ENCODE results near the gene GNG12.
"Not testable (repeated sequence)": the region's sequence is repeated elsewhere in the genome, so short reads cannot be mapped to it uniquely, and the experiment has no call there.

Gene GNG12

GRCh38 chr1:67683316-67683715 is 150.0 kb downstream of the GNG12 start:
- no peak for DNase-seq (ENCODE audit: low read depth)

- no peak for DNase-seq (ENCODE audit: low read depth)
These were observed 150.5 kb downstream of the GNG12 start for GRCh38 chr1:67682659-67683197.

- no peak for DNase-seq (ENCODE audit: low read depth)
These were observed 152.8 kb downstream of the GNG12 start for GRCh38 chr1:67680486-67680885.

GRCh38 chr1:67679691-67680090 is 153.6 kb downstream of the GNG12 start:
- DNase-seq (ENCODE audit: low read depth) = no peak

GRCh38 chr1:67677930-67678329 is 155.3 kb downstream of the GNG12 start:
- DNase-seq (ENCODE audit: low read depth) = no peak

GRCh38 chr1:67677408-67677807 is 155.9 kb downstream of the GNG12 start:
- DNase-seq (ENCODE audit: low read depth) = no peak

- no peak for DNase-seq (ENCODE audit: low read depth)
These were observed 156.3 kb downstream of the GNG12 start for GRCh38 chr1:67676946-67677345.

GRCh38 chr1:67676287-67676686 is 157.0 kb downstream of the GNG12 start:
- DNase-seq (ENCODE audit: low read depth) = no peak

- no peak for DNase-seq (ENCODE audit: low read depth)
These were observed 157.5 kb downstream of the GNG12 start for GRCh38 chr1:67675800-67676199.

GRCh38 chr1:67674260-67675011 is 158.8 kb downstream of the GNG12 start:
- peak; percentile 55 for DNase-seq (ENCODE audit: low read depth)

GRCh38 chr1:67673468-67674201 is 159.6 kb downstream of the GNG12 start:
- DNase-seq (ENCODE audit: low read depth) = no peak

GRCh38 chr1:67672260-67672803 is 160.9 kb downstream of the GNG12 start:
- no peak for DNase-seq (ENCODE audit: low read depth)

GRCh38 chr1:67668660-67669059 is 164.6 kb downstream of the GNG12 start:
- DNase-seq (ENCODE audit: low read depth) = no peak

GRCh38 chr1:67666636-67667035 is 166.6 kb downstream of the GNG12 start:
- DNase-seq (ENCODE audit: low read depth) = no peak

- not testable (repeated sequence) for DNase-seq (ENCODE audit: low read depth)
These were observed 168.0 kb downstream of the GNG12 start for GRCh38 chr1:67665307-67665706.

- no peak for DNase-seq (ENCODE audit: low read depth)
These were observed 169.2 kb downstream of the GNG12 start for GRCh38 chr1:67664048-67664447.

- DNase-seq (ENCODE audit: low read depth) = no peak
These were observed 170.4 kb downstream of the GNG12 start for GRCh38 chr1:67662884-67663283.

GRCh38 chr1:67659229-67659628 is 174.0 kb downstream of the GNG12 start:
- no peak for DNase-seq (ENCODE audit: low read depth)

GRCh38 chr1:67657152-67657551 is 176.1 kb downstream of the GNG12 start:
- DNase-seq (ENCODE audit: low read depth) = not testable (repeated sequence)

- DNase-seq (ENCODE audit: low read depth) = no peak
These were observed 177.7 kb downstream of the GNG12 start for GRCh38 chr1:67655581-67655980.

- no peak for DNase-seq (ENCODE audit: low read depth)
These were observed 180.0 kb downstream of the GNG12 start for GRCh38 chr1:67653304-67653703.

- peak; percentile 51 for DNase-seq (ENCODE audit: low read depth)
These were observed 180.5 kb downstream of the GNG12 start for GRCh38 chr1:67652800-67653199.
